ENCODE results near the gene TEX52. TPM values are rescaled to one million over a fixed set of nuclear protein-coding genes. Genes with fewer than 3 reads are reported as not detected.
A peak's percentile ranks its signal among the peaks of the same experiment; 100 is the strongest.

TEX52 gene
- total RNA-seq, 1 experiment from 2014 or later = 0.34 TPM

DNA sequence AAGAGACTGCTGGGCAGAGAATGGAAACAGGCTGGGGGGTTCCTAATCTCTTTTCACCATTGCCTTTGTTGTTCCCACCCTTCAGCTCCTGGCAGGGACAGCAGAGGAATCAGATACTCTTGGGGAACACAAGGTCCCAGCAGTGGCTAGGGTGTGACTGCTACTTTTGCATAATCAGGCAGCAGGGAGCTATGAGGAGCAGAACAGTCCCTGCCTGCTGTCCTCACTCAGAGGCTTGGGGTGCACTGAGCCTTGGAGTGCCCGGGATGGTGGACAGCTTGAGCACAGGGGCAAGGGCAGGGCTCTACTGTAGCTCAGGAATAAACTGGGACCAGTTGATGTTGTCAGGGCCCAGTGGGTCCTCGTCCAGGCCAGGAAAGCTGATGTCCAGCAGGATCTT, 1.5 kb upstream of the TEX52 start:
- TF ChIP-seq, protein P1, sequence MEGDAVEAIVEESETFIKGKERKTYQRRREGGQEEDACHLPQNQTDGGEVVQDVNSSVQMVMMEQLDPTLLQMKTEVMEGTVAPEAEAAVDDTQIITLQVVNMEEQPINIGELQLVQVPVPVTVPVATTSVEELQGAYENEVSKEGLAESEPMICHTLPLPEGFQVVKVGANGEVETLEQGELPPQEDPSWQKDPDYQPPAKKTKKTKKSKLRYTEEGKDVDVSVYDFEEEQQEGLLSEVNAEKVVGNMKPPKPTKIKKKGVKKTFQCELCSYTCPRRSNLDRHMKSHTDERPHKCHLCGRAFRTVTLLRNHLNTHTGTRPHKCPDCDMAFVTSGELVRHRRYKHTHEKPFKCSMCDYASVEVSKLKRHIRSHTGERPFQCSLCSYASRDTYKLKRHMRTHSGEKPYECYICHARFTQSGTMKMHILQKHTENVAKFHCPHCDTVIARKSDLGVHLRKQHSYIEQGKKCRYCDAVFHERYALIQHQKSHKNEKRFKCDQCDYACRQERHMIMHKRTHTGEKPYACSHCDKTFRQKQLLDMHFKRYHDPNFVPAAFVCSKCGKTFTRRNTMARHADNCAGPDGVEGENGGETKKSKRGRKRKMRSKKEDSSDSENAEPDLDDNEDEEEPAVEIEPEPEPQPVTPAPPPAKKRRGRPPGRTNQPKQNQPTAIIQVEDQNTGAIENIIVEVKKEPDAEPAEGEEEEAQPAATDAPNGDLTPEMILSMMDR (IDR thresholded peaks at IDR 0.05; ENCODE audit: insufficient read depth in 1 of 2, low read depth in 1 of 2, low read length in 1 of 2, severe bottlenecking in 1 of 2, unreplicated experiment in 1 of 2) = no peak
- Histone ChIP-seq H3K9me3 (no peaks in the 10 kb centered on the region), H3K36me3 (ENCODE audit: control insufficient read depth, insufficient read depth, low read length) (no peaks in the 10 kb centered on the region; the same call in 1 of the 2 replicates), H3K4me1 (peaks cover 10% of the 10 kb centered on the region), H3K27me3 (replicated peaks; ENCODE audit: control insufficient read depth, insufficient read depth, low read length) (no peaks in the 10 kb centered on the region), H3K4me3 (ENCODE audit: low read depth, low read length) (no peak overlapping the region)
- H3K27me3 Mint-ChIP-seq (ENCODE audit: insufficient read depth, unreplicated experiment) = no peaks in the 10 kb centered on the region
- no peaks in the 10 kb centered on the region for H3K9me3 Mint-ChIP-seq (ENCODE audit: unreplicated experiment)
- POLR2A ChIA-PET = interaction anchor here (0.8 kb wide), 1 partner anchor 9 kb away, joined by 3 read pairs; no protein-coding TSS in a partner anchor
- intact Hi-C loops (cut with micrococcal nuclease; ENCODE audit: unreplicated experiment) = no loop called here
- peaks cover 79% of the 10 kb centered on the region for H3K36me3 Mint-ChIP-seq (ENCODE audit: insufficient read depth, unreplicated experiment)
- no peak for DNase-seq
- H3K4me1 Mint-ChIP-seq (ENCODE audit: low read depth, unreplicated experiment) = peaks cover 22% of the 10 kb centered on the region
- no peak overlapping the region for H3K4me3 Mint-ChIP-seq (ENCODE audit: unreplicated experiment)
- BruUV-seq (replicated peaks) = no TSS peak
- CTCF ChIA-PET = no interaction called here
- peak overlapping the region; percentile 58 for H3K27ac Mint-ChIP-seq (ENCODE audit: unreplicated experiment)

DNA sequence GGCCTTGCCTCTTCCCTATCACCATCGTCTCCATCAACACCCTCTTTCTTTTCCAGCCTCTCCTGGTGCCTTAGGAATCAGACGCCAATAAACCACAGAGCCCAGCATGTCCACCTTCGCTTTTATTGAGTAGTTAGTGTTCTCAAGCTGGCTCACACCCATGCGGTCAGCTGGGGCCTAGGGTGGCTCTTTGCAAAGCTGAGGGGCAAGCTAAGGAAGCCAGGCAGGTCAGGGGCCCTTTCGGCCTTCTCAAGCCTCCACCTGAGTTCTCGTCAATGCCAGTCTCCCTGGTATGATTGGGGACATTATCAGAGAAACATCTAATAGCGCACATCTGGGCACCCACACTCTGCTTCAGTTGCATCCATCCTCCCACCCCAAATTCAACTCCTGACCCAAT, 737 bp upstream of the TEX52 start:
- intact Hi-C loops (cut with micrococcal nuclease; ENCODE audit: unreplicated experiment) = no loop called here
- DNase-seq = no peak
- Histone ChIP-seq H3K4me3 (ENCODE audit: low read depth, low read length) (no peak overlapping the region), H3K36me3 (ENCODE audit: control insufficient read depth, insufficient read depth, low read length) (no peaks in the 10 kb centered on the region; the same call in 1 of the 2 replicates), H3K27me3 (replicated peaks; ENCODE audit: control insufficient read depth, insufficient read depth, low read length) (no peaks in the 10 kb centered on the region), H3K4me1 (peaks cover 10% of the 10 kb centered on the region), H3K9me3 (no peaks in the 10 kb centered on the region)
- no peak overlapping the region for H3K4me3 Mint-ChIP-seq (ENCODE audit: unreplicated experiment)
- H3K27me3 Mint-ChIP-seq (ENCODE audit: insufficient read depth, unreplicated experiment) = no peaks in the 10 kb centered on the region
- ChIA-PET CTCF (interaction anchor here (0.6 to 1.1 kb wide), 2 partner anchors 87 to 180 kb away, joined by 3 to 5 read pairs; no protein-coding TSS in a partner anchor), POLR2A (interaction anchor here (0.5 to 1.1 kb wide), 5 partner anchors 8 to 63 kb away, joined by 3 to 8 read pairs (median 6); partner anchors contain the start of genes FKBP4, FOXM1, RHNO1 and TULP3)
- TF ChIP-seq, protein P1 (IDR thresholded peaks at IDR 0.05; ENCODE audit: insufficient read depth in 1 of 2, low read depth in 1 of 2, low read length in 1 of 2, severe bottlenecking in 1 of 2, unreplicated experiment in 1 of 2) = no peak
- peaks cover 22% of the 10 kb centered on the region for H3K4me1 Mint-ChIP-seq (ENCODE audit: low read depth, unreplicated experiment)
- H3K27ac Mint-ChIP-seq (ENCODE audit: unreplicated experiment) = peak overlapping the region; percentile 58
- no TSS peak for BruUV-seq (replicated peaks)
- H3K36me3 Mint-ChIP-seq (ENCODE audit: insufficient read depth, unreplicated experiment) = peaks cover 73% of the 10 kb centered on the region
- no peaks in the 10 kb centered on the region for H3K9me3 Mint-ChIP-seq (ENCODE audit: unreplicated experiment)

DNA sequence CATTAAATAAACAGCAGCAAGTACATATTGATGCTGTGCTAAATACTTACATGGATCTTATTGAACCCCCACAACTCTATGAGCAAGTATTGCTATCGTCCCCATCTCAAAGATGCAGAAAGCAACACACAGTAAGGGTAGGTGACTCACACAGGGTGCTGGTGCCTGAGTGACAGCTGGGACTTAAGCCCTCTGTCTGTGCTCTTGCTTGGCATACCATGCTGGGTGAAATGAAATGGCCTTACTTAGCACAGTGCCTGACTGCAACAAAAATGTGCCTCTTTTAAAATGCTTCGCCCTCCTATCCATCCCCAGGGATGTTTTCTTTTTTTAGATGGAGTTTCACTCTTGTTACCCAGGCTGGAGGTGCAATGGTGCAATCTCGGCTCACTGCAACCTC, 788 bp downstream of the TEX52 start:
- Histone ChIP-seq H3K4me1 (peaks cover 10% of the 10 kb centered on the region), H3K4me3 (ENCODE audit: low read depth, low read length) (no peak overlapping the region), H3K27me3 (replicated peaks; ENCODE audit: control insufficient read depth, insufficient read depth, low read length) (no peaks in the 10 kb centered on the region), H3K9me3 (no peaks in the 10 kb centered on the region), H3K36me3 (ENCODE audit: control insufficient read depth, insufficient read depth, low read length) (no peaks in the 10 kb centered on the region; the same call in 1 of the 2 replicates)
- BruUV-seq (replicated peaks) = no TSS peak
- CTCF ChIA-PET = interaction anchor here (0.6 to 1.2 kb wide), 2 partner anchors 11 to 29 kb away, joined by 3 to 5 read pairs; no protein-coding TSS in a partner anchor
- no peak for DNase-seq
- TF ChIP-seq, protein P1 (IDR thresholded peaks at IDR 0.05; ENCODE audit: insufficient read depth in 1 of 2, low read depth in 1 of 2, low read length in 1 of 2, severe bottlenecking in 1 of 2, unreplicated experiment in 1 of 2) = no peak
- no peaks in the 10 kb centered on the region for H3K9me3 Mint-ChIP-seq (ENCODE audit: unreplicated experiment)
- POLR2A ChIA-PET = no interaction called here
- H3K27me3 Mint-ChIP-seq (ENCODE audit: insufficient read depth, unreplicated experiment) = no peaks in the 10 kb centered on the region
- peaks cover 22% of the 10 kb centered on the region for H3K4me1 Mint-ChIP-seq (ENCODE audit: low read depth, unreplicated experiment)
- H3K36me3 Mint-ChIP-seq (ENCODE audit: insufficient read depth, unreplicated experiment) = peaks cover 59% of the 10 kb centered on the region
- intact Hi-C loops (cut with micrococcal nuclease; ENCODE audit: unreplicated experiment) = no loop called here
- H3K4me3 Mint-ChIP-seq (ENCODE audit: unreplicated experiment) = no peak overlapping the region
- no peak overlapping the region for H3K27ac Mint-ChIP-seq (ENCODE audit: unreplicated experiment)
